HG02884 (cell line): Measurements from ENCODE around the gene NAALADL2.
"Not testable (repeated sequence)": the region's sequence is repeated elsewhere in the genome, so short reads cannot be mapped to it uniquely, and the experiment has no call there.

Experiments
- ATAC-seq: cut with Tn5 transposase; IDR thresholded peaks from one replicate; pipeline ENCODE4 v1.9.1; 2021; ENCODE audit warnings: mild to moderate bottlenecking, moderate library complexity; ENCODE audit not compliant: unreplicated experiment

Gene NAALADL2

DNA sequence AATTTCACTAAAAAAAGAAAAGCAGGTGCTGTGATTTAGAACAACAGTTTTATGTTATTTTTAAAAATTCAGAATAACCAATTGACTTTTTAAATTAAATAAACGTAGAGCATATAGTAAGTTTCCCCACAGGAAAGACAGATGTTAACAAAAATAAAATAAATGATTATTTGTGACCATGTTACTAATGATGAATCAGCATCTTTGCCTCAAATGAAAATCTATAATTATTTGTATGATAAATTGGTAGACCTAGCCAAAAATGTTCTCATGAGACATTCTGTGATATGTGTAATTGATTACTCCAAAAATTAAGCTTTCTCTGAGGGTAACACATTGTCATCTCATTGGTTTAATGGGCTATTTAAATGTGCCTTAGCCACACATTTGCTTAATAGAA is 948.0 kb downstream of the NAALADL2 start:
- no peak for ATAC-seq

DNA sequence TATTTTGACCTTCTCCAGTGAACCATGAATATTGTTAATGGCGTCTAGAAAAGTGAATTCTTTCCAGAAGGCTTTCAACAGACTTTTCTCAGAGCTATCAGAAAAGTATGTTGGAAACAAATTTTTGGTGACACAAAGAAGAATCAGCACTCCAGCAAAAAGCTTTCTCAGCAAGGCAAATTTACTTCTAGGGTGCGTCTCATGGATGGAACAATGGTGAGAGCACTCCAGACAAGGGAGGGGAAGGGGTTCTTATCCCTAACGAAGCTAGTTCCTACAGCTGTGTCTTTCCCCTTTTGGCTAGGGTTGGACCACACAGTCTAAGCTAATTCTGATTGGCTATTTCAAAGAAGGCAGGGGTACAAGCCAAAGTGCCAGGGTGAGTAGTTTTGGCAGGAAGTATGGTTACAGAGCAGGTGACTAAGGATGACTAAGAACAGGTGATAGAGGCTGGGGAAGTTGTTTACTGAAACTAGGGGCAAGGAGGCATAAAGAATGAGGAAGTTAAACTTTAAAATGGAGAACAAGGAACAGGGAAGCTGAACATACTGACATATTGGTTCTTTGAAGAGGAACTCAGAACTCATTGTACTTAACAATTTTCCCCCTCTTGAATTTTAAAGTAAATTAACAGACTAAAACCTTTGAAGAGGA is 959.8 kb downstream of the NAALADL2 start:
- ATAC-seq: no peak

DNA sequence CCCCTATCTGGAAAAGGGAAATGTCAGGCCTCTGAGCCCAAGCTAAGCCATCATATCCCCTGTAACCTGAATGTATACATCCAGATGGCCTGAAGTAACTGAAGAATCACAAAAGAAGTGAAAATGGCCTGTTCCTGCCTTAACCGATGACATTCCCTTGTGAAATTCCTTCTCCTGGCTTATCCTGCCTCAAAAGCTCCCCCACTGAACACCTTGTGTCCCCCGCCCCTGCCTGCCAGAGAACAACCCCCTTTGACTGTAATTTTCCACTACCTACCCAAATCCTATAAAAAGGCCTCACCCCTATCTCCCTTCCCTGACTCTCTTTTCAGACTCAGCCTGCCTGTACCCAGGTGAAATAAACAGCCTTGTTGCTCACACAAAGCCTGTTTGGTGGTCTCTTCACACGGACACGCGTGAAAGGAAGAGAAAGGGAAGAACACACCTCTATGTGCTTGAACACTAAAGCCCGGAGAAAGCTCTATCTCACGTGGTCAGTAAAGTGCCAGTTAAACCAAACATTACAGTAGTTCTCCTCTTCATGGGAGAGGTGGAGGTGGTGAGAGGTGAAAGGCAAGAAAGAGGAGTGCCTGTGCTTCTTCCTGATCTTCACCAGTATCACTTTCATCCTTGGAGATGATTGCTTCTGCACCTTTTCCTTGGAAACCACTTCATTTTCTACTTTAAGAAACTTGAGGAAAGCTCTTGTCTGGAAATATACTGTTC is 963.8 kb downstream of the NAALADL2 start:
- not testable (repeated sequence) for ATAC-seq

DNA sequence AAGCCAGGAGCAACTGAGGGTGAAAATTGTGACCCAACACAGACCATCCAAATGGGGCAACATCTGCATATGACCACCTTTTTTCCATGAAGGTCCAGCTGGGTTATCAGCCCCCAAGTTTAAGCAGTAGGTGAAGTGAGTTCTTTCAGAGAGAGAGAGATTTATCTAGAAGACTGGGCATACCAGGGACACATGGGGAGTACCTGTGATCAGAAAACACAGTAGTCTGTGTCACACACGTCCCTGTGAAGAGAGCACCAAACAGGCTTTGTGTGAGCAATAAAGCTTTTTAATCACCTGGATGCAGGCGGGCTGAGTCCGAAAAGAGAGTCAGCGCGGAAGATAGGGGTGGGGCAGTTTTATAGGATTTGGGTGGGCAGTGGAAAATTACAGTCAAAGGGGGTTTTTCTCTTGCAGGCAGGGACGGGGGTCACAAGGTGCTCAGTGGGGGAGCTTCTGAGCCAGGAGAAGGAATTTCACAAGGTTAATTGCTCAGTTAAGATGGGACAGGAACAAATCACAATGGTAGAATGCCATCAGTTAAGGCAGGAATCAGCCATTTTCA is 966.0 kb downstream of the NAALADL2 start:
- ATAC-seq: not testable (repeated sequence)

DNA sequence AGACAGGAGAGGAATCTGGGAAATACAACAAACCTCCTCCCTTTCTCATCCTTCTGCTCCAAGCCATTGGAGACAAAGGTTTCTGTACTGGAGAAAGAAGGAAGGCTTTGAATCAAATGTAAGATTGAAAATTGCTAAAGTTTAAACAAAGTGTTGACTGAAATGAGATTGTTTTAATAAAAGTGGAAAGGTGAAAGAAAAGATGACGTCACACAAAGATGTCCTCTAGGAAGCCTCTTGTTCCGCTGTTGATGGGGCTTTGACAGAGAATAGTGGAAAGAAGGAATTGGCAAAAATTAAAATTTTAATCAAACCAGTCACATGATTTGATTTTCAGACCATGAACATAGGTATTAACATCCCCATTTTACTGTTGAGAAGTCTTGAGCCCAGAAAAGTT is 967.6 kb downstream of the NAALADL2 start:
- no peak for ATAC-seq

DNA sequence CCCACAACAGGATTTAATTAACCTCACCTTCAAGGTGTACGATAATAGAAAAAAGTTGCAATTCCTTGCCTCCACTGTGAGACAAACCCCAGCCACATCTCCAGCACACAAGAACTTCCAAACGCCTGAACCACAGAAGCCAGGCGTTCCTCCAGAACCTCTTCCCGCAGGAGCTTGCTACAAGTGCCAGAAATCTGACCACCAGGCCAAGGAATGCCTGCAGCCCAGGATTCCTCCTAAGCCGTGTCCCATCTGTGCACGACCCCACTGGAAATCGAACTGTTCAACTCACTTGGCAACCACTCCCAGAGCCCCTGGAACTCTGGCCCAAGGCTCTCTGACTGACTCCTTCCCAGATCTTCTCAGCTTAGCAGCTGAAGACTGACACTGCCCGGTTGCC is 970.7 kb downstream of the NAALADL2 start:
- not testable (repeated sequence) for ATAC-seq

DNA sequence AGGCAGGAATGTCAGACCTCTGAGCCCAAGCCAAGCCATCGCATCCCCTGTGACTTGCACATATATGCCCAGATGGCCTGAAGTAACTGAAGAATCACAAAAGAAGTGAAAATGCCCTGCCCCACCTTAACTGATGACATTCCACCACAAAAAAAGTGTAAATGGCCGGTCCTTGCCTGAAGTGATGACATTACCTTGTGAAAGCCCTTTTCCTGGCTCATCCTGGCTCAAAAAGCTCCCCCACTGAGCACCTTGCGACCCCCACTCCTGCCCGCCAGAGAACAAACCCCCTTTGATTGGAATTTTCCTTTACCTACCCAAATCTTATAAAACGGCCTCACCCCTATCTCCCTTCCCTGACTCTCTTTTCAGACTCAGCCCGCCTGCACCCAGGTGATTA is 976.6 kb downstream of the NAALADL2 start:
- ATAC-seq: not testable (repeated sequence)

DNA sequence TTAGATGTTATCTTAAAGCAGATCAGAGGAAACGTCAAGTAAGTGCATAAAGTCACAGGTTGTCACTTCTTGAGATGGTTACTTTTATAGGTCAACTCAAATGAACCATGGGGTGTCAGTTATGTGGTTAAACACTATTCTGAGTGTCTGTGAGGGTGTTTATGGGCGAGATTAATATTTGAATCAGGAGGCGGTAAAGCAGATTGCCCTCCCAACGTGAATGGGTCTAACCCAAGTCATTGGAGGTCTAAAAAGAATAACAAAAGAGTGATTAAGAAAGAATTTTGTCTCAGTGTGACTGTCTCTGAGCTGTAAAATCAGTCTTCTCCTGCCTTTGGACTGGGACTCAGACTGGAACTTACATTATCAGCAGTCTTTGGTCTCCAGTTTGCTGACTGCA is 977.5 kb downstream of the NAALADL2 start:
- ATAC-seq: no peak

DNA sequence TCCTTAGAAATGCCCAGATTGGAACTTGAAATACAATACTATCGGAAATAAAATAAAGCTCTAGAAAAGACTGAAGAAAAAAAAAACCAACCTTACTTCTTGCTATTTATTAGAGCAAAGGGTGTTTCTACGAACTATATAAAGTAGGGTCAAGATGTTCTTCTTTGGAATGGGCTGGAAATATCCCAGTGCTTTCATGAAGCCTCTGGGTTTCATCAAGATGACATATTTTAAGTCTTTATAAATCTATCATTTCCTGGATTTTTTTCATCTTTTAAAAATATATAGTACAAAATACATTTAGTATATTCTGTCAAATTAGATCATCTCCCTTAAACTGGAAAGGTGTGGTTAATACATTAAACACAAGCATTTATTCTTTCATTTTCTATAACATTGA is 978.8 kb downstream of the NAALADL2 start:
- no peak for ATAC-seq

DNA sequence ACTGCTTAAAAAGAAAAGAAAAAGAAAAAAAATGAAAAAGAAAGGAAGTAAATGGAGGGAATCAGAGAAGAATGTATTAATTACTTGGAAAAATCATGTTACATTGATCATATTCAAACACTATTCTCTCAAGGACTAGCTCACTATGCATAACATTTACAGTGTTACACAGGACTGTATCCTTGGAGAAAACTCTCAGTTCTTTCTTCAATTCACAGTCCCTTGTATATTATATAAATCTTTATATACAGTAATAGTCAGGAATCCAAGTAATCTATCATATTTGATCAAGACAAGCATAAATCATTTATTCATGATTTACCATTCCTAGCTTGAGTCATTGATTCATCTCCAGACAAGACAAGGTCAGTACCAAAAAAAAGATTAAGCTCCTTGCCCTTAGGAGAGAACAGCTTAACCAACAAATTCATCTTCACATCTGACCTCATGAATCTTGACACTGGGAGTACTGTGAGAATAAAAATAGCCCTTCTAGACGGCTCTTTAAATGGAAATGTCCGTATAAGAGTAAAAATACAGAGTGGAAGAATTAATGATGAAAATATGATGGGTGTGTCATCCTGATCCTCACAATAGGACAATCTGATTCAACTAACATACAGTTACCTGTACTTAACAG is 980.4 kb downstream of the NAALADL2 start:
- no peak for ATAC-seq

DNA sequence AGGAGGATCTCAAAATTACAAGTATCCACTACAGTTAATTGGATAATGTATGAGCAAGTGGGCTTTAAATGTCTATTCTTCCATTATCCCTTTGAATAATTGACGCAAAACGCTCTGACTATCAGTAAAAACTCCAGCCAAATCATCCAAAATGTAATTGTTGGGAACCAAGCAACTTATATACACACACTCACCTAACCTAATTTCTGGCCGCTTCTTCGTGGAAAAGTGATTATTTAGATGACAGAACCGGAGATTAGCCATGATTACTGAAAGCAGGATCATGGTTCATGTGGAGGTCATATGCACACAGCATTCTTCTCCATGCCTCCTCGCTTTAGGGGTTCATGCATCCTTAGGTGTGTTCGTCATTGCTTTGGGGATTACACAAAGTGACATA is 992.4 kb downstream of the NAALADL2 start:
- ATAC-seq: no peak

DNA sequence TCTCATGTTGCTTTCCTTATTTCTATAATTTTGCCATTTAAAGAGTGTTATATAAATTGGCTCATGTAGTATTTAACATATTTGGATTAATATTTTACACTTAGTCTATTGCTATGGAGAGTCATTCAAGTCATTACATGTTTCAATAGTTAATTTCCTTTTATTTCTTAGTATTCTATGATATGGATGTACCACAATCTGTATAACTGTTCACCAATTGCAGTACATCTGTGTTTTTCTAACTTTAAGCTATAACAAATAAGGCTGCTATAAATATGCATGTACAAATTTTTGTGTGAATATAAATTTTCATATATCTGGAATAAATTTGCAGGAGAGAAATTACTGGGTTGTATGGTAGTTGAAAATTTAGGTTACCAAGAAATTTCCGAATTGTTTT is 993.4 kb downstream of the NAALADL2 start:
- ATAC-seq: no peak

DNA sequence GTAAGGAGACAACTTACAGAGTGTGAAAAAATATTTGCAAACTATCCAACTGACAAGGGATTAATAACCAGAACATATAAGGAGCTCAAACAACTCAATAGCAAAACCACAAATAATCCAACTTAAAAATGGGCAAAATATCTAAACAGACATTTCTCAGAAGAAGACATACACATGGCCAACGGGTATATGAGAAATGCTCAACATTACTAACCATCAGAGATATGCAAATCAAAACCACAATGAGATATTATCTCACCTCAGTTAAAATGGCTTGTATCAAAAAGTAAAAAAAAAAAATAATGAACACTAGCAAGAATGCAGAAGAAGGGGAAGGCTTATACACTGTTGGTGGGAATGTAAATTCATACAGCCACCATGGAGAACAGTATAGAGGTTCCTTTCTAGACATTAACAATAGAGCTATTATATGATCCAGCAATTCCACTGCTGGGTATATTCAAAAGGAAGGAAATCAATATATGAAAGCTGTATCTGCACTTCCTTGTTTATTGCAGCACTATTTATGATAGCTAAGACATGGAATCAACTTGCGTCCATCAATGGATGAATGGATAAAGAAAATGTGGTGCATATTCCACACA is 998.6 kb downstream of the NAALADL2 start:
- no peak for ATAC-seq
